NK-92 (cell line): ENCODE results near the gene GJA4.

Experiments
- DNase-seq: peaks from one replicate; lab custom pipeline; 2025; ENCODE audit not compliant: unreplicated experiment; lab: John Stamatoyannopoulos, UW

Gene GJA4

DNA sequence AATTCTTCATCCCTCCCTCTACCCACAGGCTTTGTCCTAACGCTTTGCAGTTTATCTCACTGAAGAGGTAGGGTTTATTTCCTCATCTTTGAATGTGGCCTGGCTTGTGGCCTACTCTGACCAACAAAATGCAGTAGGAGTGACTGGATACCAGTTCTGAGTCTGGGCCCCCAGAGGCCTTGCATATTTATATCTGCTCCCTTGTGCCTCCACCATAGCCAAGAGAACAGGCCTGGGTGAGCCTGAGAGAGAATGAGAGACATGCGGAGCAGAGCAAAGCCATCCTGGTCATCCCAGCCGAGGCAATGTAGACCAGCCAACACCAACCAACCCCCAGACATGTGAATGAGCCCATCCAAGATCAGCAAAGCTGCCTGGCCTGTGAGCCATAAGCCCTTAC lies 36.5 kb downstream of the GJA4 start:
- DNase-seq, result no peak

DNA sequence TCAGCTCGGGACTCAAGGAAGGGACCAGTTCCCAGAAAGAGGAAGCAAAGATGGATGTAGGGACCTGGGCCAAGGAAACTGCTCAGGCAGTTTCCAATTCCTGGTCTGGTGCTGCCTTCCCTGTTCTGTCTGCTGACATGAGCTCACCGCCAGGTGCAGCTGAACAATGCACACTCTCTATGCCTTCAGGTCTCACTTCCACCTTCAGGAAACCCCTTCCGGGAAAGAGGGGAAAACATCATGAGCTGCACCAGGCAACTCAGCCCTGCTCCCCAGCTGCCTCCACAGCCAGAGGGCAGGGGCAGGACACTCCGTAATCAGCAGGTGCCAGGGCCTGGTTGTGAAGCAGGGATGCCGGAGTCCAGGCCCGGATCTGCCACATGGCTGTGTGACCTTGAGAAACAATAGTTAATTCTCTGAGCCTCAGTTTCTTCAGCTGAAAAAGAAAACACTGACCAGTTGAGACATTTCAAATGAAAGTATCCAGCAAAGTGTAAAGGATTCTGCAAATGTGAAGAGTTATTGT lies 39.0 kb downstream of the GJA4 start:
- no peak for DNase-seq

DNA sequence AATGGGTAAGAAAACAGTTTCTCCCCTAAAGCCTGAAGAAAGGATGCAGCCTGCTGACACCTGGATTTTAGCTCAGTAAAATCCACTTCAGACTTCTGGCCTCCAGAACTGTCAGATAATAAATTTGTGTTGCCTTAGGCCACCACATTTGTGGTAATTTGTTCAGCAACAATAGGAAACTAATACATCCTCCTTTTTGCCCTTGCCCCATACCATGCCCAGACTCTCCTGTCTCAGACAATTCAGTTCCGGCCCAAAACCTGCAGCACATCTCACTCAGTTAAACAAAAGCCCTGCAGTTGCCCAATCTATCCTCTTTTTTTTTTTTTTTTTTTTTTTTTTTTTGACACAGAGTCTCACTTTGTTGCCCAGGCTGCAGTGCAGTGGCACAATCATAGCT lies 40.9 kb downstream of the GJA4 start:
- DNase-seq, result no peak

DNA sequence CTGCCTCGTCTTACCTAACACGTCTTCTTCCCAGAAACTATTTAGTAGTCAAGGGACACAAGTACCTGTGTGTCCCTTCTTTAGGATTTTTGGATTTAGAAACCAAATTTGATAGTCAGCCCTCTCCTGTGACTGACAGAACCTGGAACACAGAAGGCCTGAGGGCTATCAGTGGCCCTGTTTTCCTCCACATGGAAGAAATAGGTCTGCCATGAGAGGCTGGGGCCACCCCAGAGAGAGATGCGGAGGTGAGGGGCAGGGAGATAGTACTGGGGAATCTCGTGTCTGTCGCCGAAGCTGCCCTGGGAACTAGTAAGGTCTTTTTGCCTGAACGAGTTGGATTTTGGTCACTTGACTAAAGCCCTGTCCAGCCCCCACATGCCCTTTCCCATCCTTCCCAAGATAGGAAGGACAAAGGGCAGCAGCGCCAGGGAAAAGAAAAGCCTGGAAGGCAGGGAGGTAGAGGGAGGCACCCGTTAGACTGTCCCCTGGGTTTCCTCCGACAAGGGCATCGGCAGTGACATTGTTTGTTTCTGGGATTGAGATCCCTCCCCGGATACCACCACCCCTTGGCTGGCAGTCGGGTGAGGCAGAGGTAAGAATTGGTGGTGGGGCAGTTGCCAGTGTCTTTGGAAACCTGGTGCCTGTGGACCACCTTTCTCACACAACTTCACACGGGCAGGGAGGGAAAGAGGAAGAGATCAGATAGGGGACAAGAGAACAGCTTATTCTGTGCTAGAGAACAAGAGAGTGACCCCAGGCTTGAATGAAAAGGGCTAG lies 46.9 kb downstream of the GJA4 start:
- no peak for DNase-seq

DNA sequence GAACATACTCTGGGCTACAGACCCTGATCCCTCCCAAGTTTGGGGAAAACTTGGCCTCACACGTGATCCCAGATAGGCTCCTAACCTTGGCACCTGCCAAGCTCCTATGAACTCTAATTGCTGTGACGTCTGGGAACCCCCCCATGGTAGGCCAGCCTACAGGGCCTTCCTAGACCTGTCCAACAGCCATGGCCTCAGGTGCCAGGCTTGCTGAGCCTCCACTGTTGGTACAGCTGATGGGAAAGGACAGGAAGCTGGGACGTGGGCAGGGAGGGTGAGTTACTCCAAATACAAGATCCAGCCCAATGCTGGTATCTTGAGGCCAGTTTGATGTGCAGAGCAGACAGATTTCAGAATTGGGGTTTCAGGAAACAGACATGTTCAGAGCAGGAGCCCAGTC lies 47.6 kb downstream of the GJA4 start:
- no peak for DNase-seq

DNA sequence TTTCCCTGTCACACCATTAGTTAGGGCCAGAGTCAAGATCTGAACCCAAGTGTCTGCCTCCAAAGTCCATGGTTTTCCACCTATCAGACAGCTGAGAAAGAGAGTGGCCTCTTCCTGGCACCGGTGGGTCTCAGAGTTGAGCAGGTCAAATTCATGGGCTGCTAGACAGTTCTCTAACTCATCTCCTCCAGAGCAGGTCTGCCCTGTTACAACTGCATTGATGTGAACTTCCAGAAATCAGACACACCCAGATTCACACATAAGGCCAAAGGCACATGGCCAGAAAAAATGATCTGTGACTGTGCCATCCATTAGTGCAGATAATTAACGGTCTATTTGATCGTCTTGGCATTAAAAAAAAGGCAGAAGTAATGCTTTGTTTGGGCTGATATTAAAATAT lies 49.3 kb downstream of the GJA4 start:
- no peak for DNase-seq

DNA sequence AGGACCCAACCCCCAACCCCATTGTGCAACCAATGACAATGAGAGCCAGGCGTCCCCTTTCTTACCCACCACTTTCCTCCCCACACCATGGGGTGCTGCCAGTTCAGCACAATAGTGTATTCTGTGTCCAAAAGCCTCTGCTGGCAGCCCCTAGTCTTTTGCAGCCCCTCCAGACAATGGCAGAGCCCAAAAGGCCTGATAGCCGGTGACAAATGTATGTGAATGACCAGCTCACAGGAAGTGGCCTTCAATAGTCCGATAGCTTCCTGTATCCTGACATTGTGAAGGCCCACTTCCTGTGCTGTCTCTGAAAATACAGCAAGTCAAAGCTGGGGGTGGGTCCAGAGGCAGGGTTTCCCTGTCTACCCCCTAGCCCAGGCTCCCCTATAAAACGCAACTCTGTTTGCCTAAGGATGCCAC lies 50.2 kb downstream of the GJA4 start:
- no peak for DNase-seq

GRCh38 chr1:34843392-34844251 lies 50.8 kb downstream of the GJA4 start:
- no peak for DNase-seq

DNA sequence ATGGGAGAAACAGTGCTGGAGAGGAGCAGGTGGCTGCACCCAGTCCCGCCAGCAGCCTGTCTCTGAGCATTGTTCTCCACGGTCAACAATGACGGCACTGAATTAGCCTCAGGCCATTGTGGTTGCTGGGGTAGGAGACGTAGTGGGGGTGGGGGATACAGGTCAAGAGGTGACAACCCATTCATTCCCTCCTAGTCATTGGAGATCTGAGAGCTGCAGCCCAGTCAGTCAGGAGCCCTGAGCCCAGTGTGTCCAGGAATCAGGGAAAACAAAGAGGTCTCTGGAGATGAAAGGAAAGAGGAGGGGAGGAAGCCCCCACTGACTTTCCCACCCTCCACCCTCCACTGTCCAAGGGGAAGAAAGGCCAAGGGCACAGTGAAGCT lies 51.4 kb downstream of the GJA4 start:
- DNase-seq, result no peak
